ENCODE data around the gene ZFX.

DNA sequence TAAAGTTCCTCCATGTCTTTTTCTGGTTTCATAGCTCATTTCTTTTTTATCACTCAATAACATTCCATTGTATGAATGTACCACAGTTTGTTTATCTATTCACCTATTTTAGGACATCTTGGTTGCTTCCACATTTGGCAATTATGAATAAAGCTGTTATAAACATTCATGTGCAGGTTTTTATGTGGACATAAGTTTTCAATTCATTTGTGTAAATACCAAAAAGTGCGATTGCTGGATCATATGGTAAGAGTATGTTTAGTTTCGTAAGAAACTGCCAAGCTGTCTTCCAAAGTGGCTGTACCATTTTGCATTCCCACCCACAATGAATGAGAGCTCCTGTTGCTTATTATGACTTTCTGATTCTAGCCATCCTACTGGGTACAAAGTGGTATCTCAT lies 36.3 kb upstream of the ZFX start:
- TF ChIP-seq POLR2AphosphoS5 (IDR thresholded peaks at IDR 0.05; ENCODE audit: low read depth, low read length) (no peak), FOXP2 (optimal IDR thresholded peaks at IDR 0.05; ENCODE audit: borderline replicate concordance, extremely low read depth, extremely low read length, insufficient read depth) (no peak), SIN3A (IDR thresholded peaks at IDR 0.05; ENCODE audit: borderline replicate concordance, insufficient read depth, low read length) (no peak), REST (IDR thresholded peaks at IDR 0.05; ENCODE audit: insufficient read depth in 1 of 2, low read depth in 2 of 2, low read length in 2 of 2) (no peak)
